LNCAP (cell line): ENCODE results near the gene KCP.

ENCODE experiments used
- CTCF ChIP-seq: fragments of 450-650 bp; IDR thresholded peaks from 2 replicates; pipeline ENCODE4 v1.5.1; 2017; ENCODE audit warnings: mild to moderate bottlenecking

KCP gene

GRCh38 chr7:128862571-128863432 is 47.7 kb downstream of the KCP start, which contains the start of gene ATP6V1F:
ATP6V1F (plus strand) TSS chr7:128862856; CDS start chr7:128862905, 49 bp downstream.
- TF ChIP-seq CTCF = no peak

- TF ChIP-seq CTCF = no peak
These were observed 48.4 kb downstream of the KCP start for GRCh38 chr7:128861957-128862570.

GRCh38 chr7:128860158-128861073 is 50.1 kb downstream of the KCP start:
- TF ChIP-seq CTCF = no peak

- no peak for TF ChIP-seq CTCF
These were observed 51.0 kb downstream of the KCP start for GRCh38 chr7:128859232-128860157.

GRCh38 chr7:128858380-128859231 is 51.9 kb downstream of the KCP start:
- TF ChIP-seq CTCF = no peak

GRCh38 chr7:128856001-128856718 is 54.3 kb downstream of the KCP start:
- no peak for TF ChIP-seq CTCF
